ENCODE measurements around the gene PLEKHG5.
"Not testable (repeated sequence)": the region's sequence is repeated elsewhere in the genome, so short reads cannot be mapped to it uniquely, and the experiment has no call there.

The PLEKHG5 gene

GRCh38 chr1:6463120-6463412 lies 28.4 kb downstream of the PLEKHG5 start:
- DNase-seq (ENCODE audit: low read depth in 2 of 2), result no peak

GRCh38 chr1:6462412-6463119 lies 28.9 kb downstream of the PLEKHG5 start:
- DNase-seq (ENCODE audit: low read depth in 2 of 2), result no peak

GRCh38 chr1:6461538-6462411 lies 29.7 kb downstream of the PLEKHG5 start:
- DNase-seq (ENCODE audit: low read depth in 2 of 2), result no peak

- no peak for DNase-seq (ENCODE audit: low read depth in 2 of 2)
Measured at GRCh38 chr1:6461051-6461530, 30.4 kb downstream of the PLEKHG5 start.

- no peak for DNase-seq (ENCODE audit: low read depth in 2 of 2)
Measured at GRCh38 chr1:6460301-6461050, 31.0 kb downstream of the PLEKHG5 start.

- DNase-seq (ENCODE audit: low read depth in 2 of 2), result no peak
Measured at GRCh38 chr1:6459850-6460265, 31.6 kb downstream of the PLEKHG5 start.

GRCh38 chr1:6456800-6457466 lies 34.5 kb downstream of the PLEKHG5 start:
- DNase-seq (ENCODE audit: low read depth in 2 of 2), result no peak

GRCh38 chr1:6455752-6456520 lies 35.5 kb downstream of the PLEKHG5 start:
- not testable (repeated sequence) for DNase-seq (ENCODE audit: low read depth in 2 of 2)

- DNase-seq (ENCODE audit: low read depth in 2 of 2), result no peak
Measured at GRCh38 chr1:6454856-6455751, 36.4 kb downstream of the PLEKHG5 start.

- DNase-seq (ENCODE audit: low read depth in 2 of 2), result not testable (repeated sequence)
Measured at GRCh38 chr1:6453895-6454855, 37.3 kb downstream of the PLEKHG5 start.

GRCh38 chr1:6450943-6451373 lies 40.5 kb downstream of the PLEKHG5 start:
- DNase-seq (ENCODE audit: low read depth in 2 of 2), result no peak

- not testable (repeated sequence) for DNase-seq (ENCODE audit: low read depth in 2 of 2)
Measured at GRCh38 chr1:6450486-6450885, 41.0 kb downstream of the PLEKHG5 start.

GRCh38 chr1:6450005-6450450 lies 41.4 kb downstream of the PLEKHG5 start:
- no peak for DNase-seq (ENCODE audit: low read depth in 2 of 2)

- DNase-seq (ENCODE audit: low read depth in 2 of 2), result no peak
Measured at GRCh38 chr1:6448749-6449631, 42.5 kb downstream of the PLEKHG5 start.

GRCh38 chr1:6447818-6448748 lies 43.4 kb downstream of the PLEKHG5 start:
- DNase-seq (ENCODE audit: low read depth in 2 of 2), result no peak

GRCh38 chr1:6447016-6447817 lies 44.2 kb downstream of the PLEKHG5 start:
- no peak for DNase-seq (ENCODE audit: low read depth in 2 of 2)

All from fibroblast of skin of left biceps (primary cell).